Prostate gland (tissue), 2 donors: ENCODE results near the gene ATXN10.

ENCODE experiments used
- POLR2A ChIP-seq: fragments of 450-650 bp; IDR thresholded peaks from one replicate; pipeline ENCODE4 v1.6.1; 2016; ENCODE audit warnings: antibody characterized with exemption, mild to moderate bottlenecking
- POLR2AphosphoS5 ChIP-seq: sonication (generic); formaldehyde crosslinking; IDR thresholded peaks from one replicate; pipeline ENCODE4 v1.6.1; 2017; ENCODE audit warnings: antibody characterized with exemption
- TF ChIP-seq, protein P1 (sequence below), 4 experiments: fragments of 200-600 bp in 2 of 4; fragments of 450-650 bp in 2 of 4; sonication (generic) in 2 of 4; IDR thresholded peaks; 1 replicate in 3 of 4; 2 replicates in 1 of 4; pipeline ENCODE4 v1.5.1; 2016 to 2019; ENCODE audit warnings: antibody characterized with exemption in 4 of 4, mild to moderate bottlenecking in 2 of 4, moderate library complexity in 2 of 4

DNA sequence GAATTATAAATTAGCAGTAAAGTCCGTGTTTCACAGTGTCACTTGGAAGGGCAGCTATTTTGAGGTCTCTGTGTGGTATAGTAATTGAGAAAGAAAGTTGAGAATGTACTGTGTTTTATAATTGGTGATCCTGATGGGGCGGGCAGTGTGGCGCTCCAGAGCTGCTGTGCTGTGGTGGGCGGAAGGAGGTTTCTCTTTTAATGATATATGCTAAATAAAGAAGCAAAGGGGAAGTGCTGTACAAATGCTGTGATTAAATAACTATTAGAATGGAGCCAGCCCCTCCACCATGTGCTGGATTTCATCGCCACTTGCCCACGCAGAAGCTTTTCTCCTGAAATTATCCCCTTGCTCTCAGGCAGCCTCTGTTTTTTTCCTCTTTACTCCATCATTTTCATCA is 24.6 kb downstream of the ATXN10 start:
- TF ChIP-seq POLR2AphosphoS5 (no peak), POLR2A (no peak)
- TF ChIP-seq, protein P1, sequence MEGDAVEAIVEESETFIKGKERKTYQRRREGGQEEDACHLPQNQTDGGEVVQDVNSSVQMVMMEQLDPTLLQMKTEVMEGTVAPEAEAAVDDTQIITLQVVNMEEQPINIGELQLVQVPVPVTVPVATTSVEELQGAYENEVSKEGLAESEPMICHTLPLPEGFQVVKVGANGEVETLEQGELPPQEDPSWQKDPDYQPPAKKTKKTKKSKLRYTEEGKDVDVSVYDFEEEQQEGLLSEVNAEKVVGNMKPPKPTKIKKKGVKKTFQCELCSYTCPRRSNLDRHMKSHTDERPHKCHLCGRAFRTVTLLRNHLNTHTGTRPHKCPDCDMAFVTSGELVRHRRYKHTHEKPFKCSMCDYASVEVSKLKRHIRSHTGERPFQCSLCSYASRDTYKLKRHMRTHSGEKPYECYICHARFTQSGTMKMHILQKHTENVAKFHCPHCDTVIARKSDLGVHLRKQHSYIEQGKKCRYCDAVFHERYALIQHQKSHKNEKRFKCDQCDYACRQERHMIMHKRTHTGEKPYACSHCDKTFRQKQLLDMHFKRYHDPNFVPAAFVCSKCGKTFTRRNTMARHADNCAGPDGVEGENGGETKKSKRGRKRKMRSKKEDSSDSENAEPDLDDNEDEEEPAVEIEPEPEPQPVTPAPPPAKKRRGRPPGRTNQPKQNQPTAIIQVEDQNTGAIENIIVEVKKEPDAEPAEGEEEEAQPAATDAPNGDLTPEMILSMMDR (IDR thresholded peaks at IDR 0.05): no peak
